ENCODE results near the gene SLCO2B1.

The SLCO2B1 gene

GRCh38 chr11:75184757-75185425 is 34.0 kb downstream of the SLCO2B1 start:
- no peak for TF ChIP-seq CTCF (IDR thresholded peaks at IDR 0.05; ENCODE audit: low read depth, low read length, missing control alignments)
- no peak for DNase-seq (ENCODE audit: low read depth)

GRCh38 chr11:75185866-75186265 is 35.0 kb downstream of the SLCO2B1 start:
- no peak for DNase-seq (ENCODE audit: low read depth)
- no peak overlapping the region for H3K4me3 ChIP-seq (ENCODE audit: low read depth, low read length)
- TF ChIP-seq CTCF (IDR thresholded peaks at IDR 0.05; ENCODE audit: low read depth, low read length, missing control alignments) = no peak

More at GRCh38 chr11:75184757-75185425, 34.0 kb downstream of the SLCO2B1 start:
- no peak overlapping the region for H3K4me3 ChIP-seq (ENCODE audit: low read depth, low read length)

- DNase-seq (ENCODE audit: low read depth) = no peak
- no peak for TF ChIP-seq CTCF (IDR thresholded peaks at IDR 0.05; ENCODE audit: low read depth, low read length, missing control alignments)
- no peak overlapping the region for H3K4me3 ChIP-seq (ENCODE audit: low read depth, low read length)
Observed at GRCh38 chr11:75186999-75187398, 36.1 kb downstream of the SLCO2B1 start.

GRCh38 chr11:75188671-75189070 is 37.8 kb downstream of the SLCO2B1 start:
- TF ChIP-seq CTCF (IDR thresholded peaks at IDR 0.05; ENCODE audit: low read depth, low read length, missing control alignments) = no peak
- DNase-seq (ENCODE audit: low read depth) = no peak
- no peak overlapping the region for H3K4me3 ChIP-seq (ENCODE audit: low read depth, low read length)

GRCh38 chr11:75189108-75189507 is 38.2 kb downstream of the SLCO2B1 start:
- no peak overlapping the region for H3K4me3 ChIP-seq (ENCODE audit: low read depth, low read length)
- DNase-seq (ENCODE audit: low read depth) = no peak
- TF ChIP-seq CTCF (IDR thresholded peaks at IDR 0.05; ENCODE audit: low read depth, low read length, missing control alignments) = no peak

GRCh38 chr11:75189911-75190310 is 39.0 kb downstream of the SLCO2B1 start:
- DNase-seq (ENCODE audit: low read depth) = no peak
- H3K4me3 ChIP-seq (ENCODE audit: low read depth, low read length) = no peak overlapping the region
- TF ChIP-seq CTCF (IDR thresholded peaks at IDR 0.05; ENCODE audit: low read depth, low read length, missing control alignments) = no peak

Measured in GM12864 (cell line).